Iris pigment epithelial cell (primary cell): Measurements from ENCODE around the gene AHCYL1.
A peak's percentile ranks its signal among the peaks of the same experiment; 100 is the strongest.

ENCODE experiments used
- DNase-seq: peaks from one replicate; pipeline ENCODE4 v3.0.0-alpha.2; 2011; ENCODE audit warnings: low read depth

AHCYL1 gene

GRCh38 chr1:109976762-109977161, 7.8 kb upstream of the AHCYL1 start:
- no peak for DNase-seq

GRCh38 chr1:109977225-109977624, 7.3 kb upstream of the AHCYL1 start:
- DNase-seq, result no peak

DNA sequence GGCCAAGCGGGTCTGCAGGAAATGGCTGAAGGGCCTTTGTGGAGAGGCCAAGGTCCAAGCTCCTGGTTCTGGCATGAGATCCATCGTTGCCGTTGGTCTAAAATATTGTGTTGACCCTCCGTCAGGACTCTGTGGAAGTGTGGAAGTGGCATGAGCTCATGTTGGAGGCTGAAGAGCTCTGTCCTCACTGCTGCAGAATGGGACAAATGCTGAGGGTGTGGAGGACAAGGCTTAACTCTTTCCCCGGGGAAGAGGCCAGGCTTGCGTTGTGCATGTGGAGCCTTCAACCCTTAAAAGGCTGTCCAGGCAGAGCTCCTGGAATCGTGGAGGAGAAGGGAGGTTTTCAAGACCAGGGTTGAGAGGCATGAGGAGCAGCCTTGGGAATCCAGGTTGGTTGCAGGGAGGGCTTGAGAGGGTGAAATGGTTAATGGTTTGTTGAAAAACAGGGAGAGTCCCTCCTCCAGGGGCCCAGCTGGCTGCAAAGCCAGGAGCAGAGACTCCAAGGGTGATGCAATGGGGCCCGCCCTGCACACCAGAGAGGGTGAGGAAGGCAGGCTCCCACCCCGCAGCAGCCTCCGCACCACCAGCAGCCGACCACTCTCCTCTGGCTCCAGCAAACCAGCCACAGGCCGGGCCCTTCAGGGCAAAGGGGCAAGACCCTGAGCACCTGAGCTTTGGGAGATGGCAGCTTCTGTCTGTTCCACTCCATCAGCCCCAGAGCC, 6.7 kb upstream of the AHCYL1 start:
- no peak for DNase-seq

GRCh38 chr1:109978761-109979488, 5.6 kb upstream of the AHCYL1 start:
- DNase-seq, result no peak

DNA sequence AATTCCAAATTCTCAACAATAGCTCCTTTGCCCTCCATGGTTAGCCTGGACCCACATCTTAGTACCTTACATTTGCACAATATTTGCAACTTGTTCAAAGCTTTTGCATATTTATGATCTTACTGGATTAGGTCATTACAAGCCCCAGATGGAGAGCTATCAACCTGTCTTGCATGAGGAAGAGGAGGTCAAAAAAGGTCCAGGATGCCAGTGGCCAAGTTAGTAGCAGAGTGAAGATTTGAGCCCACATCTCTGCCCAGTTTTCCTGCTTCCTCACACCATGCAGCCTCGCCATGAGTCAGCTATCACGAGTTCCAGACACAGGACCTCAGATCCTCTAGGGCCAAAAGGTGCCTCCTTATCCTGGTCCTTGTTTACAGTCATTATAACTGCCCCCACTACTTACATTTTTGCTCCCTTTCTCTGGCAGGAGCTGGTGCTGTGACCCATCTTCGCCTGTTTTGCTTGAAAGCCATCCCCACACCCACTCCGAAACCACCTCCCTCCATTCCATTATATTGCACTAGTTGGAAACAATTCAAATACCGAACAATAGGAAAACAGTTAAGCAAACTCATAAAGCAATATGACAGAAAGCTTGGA, 5.0 kb upstream of the AHCYL1 start:
- DNase-seq, result peak; percentile 68

DNA sequence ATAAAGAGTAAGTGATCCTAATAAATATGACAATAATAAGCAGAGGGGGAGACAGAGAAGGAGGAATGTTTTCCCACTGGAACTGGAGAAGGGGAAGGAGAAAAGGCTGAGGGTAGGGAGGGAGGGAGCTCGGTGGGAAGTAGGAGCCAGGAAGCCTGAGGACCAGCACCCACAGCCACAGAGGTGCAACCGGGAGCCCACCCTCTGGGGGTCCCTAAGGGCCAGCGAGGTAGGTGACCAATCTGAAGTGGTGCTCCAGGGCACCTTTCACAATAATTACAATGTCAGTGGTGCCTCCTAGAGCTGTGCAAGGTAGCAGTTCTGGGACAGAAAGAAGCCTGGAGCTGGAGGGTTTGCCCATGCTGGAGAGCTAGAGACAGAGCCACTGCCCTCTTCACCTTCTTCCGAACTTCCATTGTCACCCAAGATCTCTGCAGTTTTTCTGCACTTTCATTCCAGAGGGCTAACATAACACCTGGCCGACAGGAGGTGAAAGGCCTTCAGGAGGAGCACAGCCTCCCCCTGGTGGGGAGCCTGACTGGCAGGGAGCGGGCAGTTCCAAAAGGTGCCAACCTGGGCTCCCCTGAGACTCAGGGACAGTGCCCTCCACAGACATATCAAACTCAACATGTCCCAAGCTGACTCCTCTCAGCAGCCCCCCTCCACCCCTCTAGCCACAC, 4.1 kb upstream of the AHCYL1 start:
- no peak for DNase-seq

DNA sequence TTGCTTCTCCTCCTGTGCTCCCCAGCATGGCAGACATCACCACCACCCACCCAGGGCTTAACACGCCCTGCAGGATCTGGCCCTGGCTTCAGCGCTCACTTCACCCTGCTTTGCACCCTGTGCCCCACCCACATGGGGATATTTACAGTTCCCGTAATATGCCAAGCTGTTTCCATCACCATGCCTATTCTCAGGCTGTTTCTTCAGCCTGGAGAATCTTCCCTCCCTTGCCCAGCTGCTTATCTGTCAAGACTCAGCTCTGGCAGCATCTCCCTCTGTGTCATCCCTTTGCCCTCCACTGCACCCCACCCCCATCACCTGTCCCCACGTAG, 3.6 kb upstream of the AHCYL1 start:
- no peak for DNase-seq

DNA sequence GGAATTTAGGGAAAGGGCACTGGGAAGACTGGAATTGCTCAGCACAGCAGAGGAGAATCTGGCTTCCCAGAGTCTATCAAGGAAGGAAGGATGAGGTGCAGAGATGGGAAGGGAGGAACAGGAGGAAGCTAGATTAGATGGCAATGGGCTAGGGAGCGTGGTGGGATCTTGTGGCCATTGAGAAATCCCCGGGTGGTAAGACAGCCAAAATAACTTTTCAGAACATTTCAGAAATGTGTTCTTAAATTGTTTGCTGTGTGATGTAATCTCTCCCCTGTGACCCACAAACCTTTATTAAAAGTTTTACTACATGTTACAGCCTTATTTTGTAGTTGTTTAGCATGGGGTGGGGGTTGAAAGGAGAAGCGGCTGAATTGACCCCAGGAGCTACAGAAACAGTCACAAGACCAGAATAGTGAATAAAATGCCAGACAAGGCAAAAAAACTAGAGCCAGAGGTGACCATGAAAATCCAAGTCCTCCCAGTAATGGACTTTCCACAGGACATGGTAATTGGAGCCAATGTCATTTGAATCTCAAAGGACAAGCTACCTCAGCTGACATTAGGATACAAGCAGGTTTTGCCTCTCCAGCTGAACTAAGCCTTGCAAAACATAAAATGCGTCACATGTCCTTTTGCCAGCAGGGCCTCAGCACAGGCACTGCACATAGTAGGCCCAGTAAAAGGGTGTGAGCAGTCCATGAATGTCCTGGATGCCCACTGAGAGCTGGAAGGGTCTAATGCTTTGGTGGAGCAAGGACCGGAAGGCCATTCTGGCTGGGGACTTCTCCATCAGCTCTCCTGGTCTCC, 980 bp upstream of the AHCYL1 start:
- no peak for DNase-seq

DNA sequence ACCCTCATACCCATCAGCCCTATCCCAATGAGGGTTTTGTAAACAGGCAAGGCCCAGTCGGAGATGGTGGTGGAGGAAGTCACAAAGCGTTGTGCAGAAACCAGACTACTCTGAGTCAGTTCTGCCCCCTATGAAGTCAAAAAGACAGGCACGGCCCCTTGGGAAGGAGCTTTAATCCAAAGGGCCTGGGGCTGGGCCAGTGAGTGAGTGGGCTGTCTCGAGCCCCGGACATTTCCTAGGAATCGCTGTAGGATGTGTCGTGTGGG, 442 bp upstream of the AHCYL1 start:
- DNase-seq, result no peak

DNA sequence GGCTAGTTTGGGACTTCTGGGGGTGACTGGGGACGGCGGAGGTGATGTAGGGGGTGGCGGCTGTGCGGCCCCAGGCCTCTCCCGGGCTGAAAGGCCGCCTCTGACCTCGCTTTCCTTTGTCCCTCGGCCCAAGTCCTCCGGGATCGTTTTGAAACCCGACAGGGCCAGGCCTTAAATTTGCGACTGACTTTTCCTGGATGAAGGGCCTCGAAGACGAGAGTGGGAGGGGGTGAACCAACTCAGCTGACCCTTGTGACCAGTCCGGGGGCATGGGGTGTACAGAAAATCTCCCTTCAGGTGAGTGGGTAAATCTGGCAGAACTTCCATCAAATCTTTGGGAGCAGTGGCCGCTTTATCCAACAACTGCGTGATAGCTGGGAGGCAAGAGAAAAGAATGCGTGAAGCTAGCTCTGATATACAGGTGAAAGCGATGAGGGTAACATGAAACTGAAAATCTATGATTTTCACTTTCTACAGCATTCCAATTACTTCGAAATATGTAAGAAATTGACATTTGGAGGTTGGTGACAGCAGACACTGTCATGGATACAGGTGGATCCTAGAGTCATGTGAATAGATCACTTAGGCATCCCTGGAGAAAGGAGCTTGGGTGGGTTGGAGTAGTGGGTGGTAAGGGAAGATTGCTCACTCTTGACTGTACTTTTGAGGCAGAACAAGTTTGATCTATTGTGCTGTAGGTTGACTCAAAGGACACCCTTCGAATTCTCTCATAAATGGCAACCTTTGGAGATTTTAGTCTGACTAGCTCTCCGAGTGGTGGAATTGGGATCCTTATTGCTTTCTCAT, 885 bp downstream of the AHCYL1 start:
- no peak for DNase-seq

- no peak for DNase-seq
Measured at GRCh38 chr1:109986054-109986444, 1.5 kb downstream of the AHCYL1 start.

GRCh38 chr1:109988349-109988914, 3.9 kb downstream of the AHCYL1 start:
- DNase-seq, result no peak

- DNase-seq, result no peak
Measured at GRCh38 chr1:109989506-109990301, 5.1 kb downstream of the AHCYL1 start.

DNA sequence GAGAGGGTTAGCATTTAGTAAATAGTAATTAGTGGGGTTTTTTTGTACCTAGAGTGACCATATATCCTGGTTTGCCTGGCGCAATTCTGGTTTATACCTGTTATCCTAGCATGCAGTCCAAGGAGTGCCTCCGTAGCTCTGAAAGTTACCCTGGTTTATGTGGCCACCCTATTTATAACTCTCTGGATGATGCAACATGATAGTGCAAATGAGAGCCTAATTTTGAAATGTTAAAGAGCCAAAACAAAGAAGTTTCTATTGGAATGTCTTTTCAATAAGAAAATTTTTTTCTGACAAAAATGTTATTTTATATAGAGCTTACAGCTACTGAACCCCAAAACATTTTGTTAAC, 5.7 kb downstream of the AHCYL1 start:
- no peak for DNase-seq

DNA sequence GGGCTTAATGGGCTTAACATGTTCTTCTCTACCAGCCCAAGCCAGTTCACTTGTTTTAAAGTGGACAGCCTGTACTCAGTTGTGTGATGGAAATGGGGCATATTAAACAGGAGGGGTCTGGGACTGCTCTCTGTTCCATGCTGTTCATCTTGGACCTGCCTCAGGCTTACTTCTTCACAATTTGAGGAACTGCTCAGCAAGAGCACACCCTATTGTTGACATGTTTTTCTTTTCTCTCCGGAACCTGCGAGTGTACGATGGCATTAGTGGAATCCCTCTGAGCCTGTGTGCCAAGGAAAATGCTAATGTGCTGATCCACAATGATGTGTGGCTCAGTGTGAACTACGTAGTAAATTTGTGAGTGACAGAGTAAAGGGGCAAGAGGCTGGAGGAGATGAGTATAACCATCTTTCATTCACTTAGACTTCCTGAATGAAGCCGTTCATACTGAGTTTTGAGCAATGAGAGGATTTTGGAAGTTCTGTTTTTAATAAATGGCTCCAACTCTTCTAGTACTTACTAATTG, 6.9 kb downstream of the AHCYL1 start:
- no peak for DNase-seq

DNA sequence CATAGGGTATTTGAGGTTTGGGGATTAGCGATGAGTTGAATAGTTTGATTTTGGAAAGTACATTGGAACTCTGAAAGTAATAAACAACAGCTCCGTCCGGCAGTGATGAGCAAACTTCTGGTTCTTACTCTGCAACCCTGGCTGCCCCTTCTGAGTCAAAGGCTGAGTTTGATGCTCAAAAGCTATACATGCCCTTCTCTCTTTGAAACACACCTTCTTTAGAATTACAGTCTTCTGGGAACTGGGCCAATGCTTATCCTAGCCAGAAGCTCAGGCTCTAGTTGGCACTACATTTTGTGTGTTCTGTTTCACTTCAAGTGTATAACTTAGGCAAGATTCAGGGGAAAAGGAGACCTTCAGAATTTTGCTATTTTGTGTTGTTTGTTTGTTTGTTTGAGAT, 9.3 kb downstream of the AHCYL1 start:
- peak; percentile 62 for DNase-seq

- no peak for DNase-seq
Measured at GRCh38 chr1:109994654-109995053, 10.1 kb downstream of the AHCYL1 start.

GRCh38 chr1:109995536-109995935, 11.0 kb downstream of the AHCYL1 start:
- DNase-seq, result no peak

- DNase-seq, result peak; percentile 91
Measured at GRCh38 chr1:109996476-109996875, 11.9 kb downstream of the AHCYL1 start.

DNA sequence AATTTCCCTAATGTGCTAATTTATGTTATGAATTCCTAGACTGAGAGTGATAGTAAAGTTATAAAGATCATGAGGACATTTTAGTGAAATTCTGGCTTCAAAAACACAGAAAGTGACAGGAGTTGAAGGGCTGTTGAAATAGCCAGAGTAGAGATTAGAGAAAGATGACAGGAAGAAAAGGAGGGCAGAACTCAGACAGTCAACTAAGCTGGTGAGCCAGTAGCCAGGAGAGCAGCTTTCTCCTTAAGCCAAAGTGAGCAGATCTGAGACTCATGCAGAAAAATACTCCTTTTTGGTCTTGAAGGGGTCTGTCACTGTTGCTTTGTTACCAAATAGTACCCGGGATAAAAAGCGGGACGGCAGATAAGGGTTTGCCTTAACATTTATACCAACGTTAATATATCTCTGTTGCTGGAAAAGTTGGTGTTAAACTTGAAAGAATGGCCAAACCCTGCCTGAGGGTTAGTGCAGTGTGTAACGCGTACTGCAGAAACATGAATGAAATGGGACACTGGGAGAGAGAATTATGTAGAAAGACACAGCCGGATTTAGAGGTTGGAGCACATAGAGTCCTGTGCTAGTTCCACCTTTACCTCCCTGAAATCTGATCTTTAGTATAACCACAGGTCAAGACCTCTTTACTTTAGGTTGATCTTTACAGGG, 12.8 kb downstream of the AHCYL1 start:
- DNase-seq, result no peak
